ENCODE data around the gene CSF3R. TPM values are rescaled to one million over a fixed set of nuclear protein-coding genes. Genes with fewer than 3 reads are reported as not detected.
"Not testable (repeated sequence)": the region's sequence is repeated elsewhere in the genome, so short reads cannot be mapped to it uniquely, and the experiment has no call there.

Gene CSF3R
- total and polyA plus RNA-seq, 2 donors (not counting 3 experiments of a cell fraction or from before 2014, with no cell fraction given) = not detected

GRCh38 chr1:36487906-36488305, 5.2 kb upstream of the CSF3R start:
- DNase-seq (ENCODE audit: low read depth, low spot score) = no peak
- no peaks in the 10 kb centered on the region for H4K20me1 ChIP-seq (replicated peaks; ENCODE audit: control insufficient read depth, extremely low read depth, insufficient read depth, low read length)
- BruUV-seq (replicated peaks) = no TSS peak
- H3K9ac ChIP-seq (replicated peaks; ENCODE audit: extremely low read depth, insufficient read depth, low read length) = no peak overlapping the region
- no peaks in the 10 kb centered on the region for H3K9me1 ChIP-seq (replicated peaks; ENCODE audit: control insufficient read depth, extremely low read depth, insufficient read depth, low read length)
- TF ChIP-seq CTCF (IDR thresholded peaks at IDR 0.05; ENCODE audit: extremely low read depth in 1 of 2, insufficient read depth in 1 of 2, low read depth in 1 of 2, low read length in 2 of 2) (no peak), GATA2 (IDR thresholded peaks at IDR 0.05; ENCODE audit: insufficient read depth, insufficient read length, low read depth, low read length) (no peak), EZH2 (IDR thresholded peaks at IDR 0.05; ENCODE audit: borderline replicate concordance, low read depth, low read length, severe bottlenecking) (no peak), POLR2A (IDR thresholded peaks at IDR 0.05; ENCODE audit: low read depth, low read length) (no peak), MYC (IDR thresholded peaks at IDR 0.05; ENCODE audit: low read depth, low read length) (no peak), POLR2AphosphoS5 (IDR thresholded peaks at IDR 0.05; ENCODE audit: insufficient read depth, low read depth, low read length) (no peak), FOS (IDR thresholded peaks at IDR 0.05; ENCODE audit: borderline replicate concordance, insufficient read depth, low read length) (no peak), MAX (IDR thresholded peaks at IDR 0.05; ENCODE audit: insufficient read depth, insufficient read length) (no peak), JUN (IDR thresholded peaks at IDR 0.05; ENCODE audit: borderline replicate concordance, insufficient read depth, insufficient read length, low read depth) (no peak)
- no peak overlapping the region for H3K4me2 ChIP-seq (ENCODE audit: insufficient read depth, low read length)
- H3K4me3 ChIP-seq (replicated peaks in 1 of 3; ENCODE audit: insufficient read depth in 1 of 3, low read depth in 1 of 3, low read length in 3 of 3) = no peak overlapping the region
- no peaks in the 10 kb centered on the region for H3K79me2 ChIP-seq (ENCODE audit: control insufficient read depth, insufficient read depth, low read length)
- FAIRE-seq = no peak
- POLR2A ChIA-PET = no interaction called here
- no peaks in the 10 kb centered on the region for H3K4me1 ChIP-seq (ENCODE audit: control insufficient read depth, extremely low read depth, insufficient read depth, low read length)
- no peak overlapping the region for H3K27ac ChIP-seq (ENCODE audit: insufficient read depth, low read depth, low read length)
- CTCF ChIA-PET = no interaction called here
- H3K9me3 ChIP-seq (replicated peaks; ENCODE audit: control insufficient read depth, insufficient read depth, low read length) = no peaks in the 10 kb centered on the region
- intact Hi-C loops (cut with micrococcal nuclease) = no loop called here
- H3K36me3 ChIP-seq (ENCODE audit: control insufficient read depth in 2 of 2, extremely low read depth in 1 of 2, insufficient read depth in 2 of 2, low read length in 2 of 2) = no peaks in the 10 kb centered on the region
- no peak overlapping the region for H2AFZ ChIP-seq (ENCODE audit: low read depth, low read length)
- H3K27me3 ChIP-seq (ENCODE audit: control insufficient read depth in 2 of 2, insufficient read depth in 2 of 2, low read length in 2 of 2) = peaks cover 2% of the 10 kb centered on the region in 2 experiments
- dilution Hi-C loops (cut with MboI; ENCODE audit: extremely low pct_ligation_motif_present, low sequenced_read_pairs) = no loop called here

- H3K27ac ChIP-seq (ENCODE audit: insufficient read depth, low read depth, low read length); H4K20me1 ChIP-seq (replicated peaks; ENCODE audit: control insufficient read depth, extremely low read depth, insufficient read depth, low read length); H3K4me3 ChIP-seq (replicated peaks in 1 of 3; ENCODE audit: insufficient read depth in 1 of 3, low read depth in 1 of 3, low read length in 3 of 3); H3K27me3 ChIP-seq (ENCODE audit: control insufficient read depth in 2 of 2, insufficient read depth in 2 of 2, low read length in 2 of 2); FAIRE-seq; H3K4me1 ChIP-seq (ENCODE audit: control insufficient read depth, extremely low read depth, insufficient read depth, low read length); dilution Hi-C loops (cut with MboI; ENCODE audit: extremely low pct_ligation_motif_present, low sequenced_read_pairs); BruUV-seq (replicated peaks); H3K9me3 ChIP-seq (replicated peaks; ENCODE audit: control insufficient read depth, insufficient read depth, low read length); H2AFZ ChIP-seq (ENCODE audit: low read depth, low read length); H3K9me1 ChIP-seq (replicated peaks; ENCODE audit: control insufficient read depth, extremely low read depth, insufficient read depth, low read length); DNase-seq (ENCODE audit: low read depth, low spot score); intact Hi-C loops (cut with micrococcal nuclease); POLR2A ChIA-PET; H3K79me2 ChIP-seq (ENCODE audit: control insufficient read depth, insufficient read depth, low read length); H3K4me2 ChIP-seq (ENCODE audit: insufficient read depth, low read length); H3K36me3 ChIP-seq (ENCODE audit: control insufficient read depth in 2 of 2, extremely low read depth in 1 of 2, insufficient read depth in 2 of 2, low read length in 2 of 2); H3K9ac ChIP-seq (replicated peaks; ENCODE audit: extremely low read depth, insufficient read depth, low read length); CTCF ChIA-PET: not testable (repeated sequence)
Observed at GRCh38 chr1:36487336-36487725, 4.6 kb upstream of the CSF3R start.

Measured in endothelial cell of umbilical vein (primary cell).